Activated CD8-positive, alpha-beta T cell treated with anti-CD3 and anti-CD28 coated beads for 36 hours (primary cell): ENCODE results near the gene BASP1. TPM values are rescaled to one million over a fixed set of nuclear protein-coding genes. Genes with fewer than 3 reads are reported as not detected.

Source experiments
- ATAC-seq: fragments of 200-7000 bp; cut with Tn5 transposase; one replicate; pipeline ENCODE4 v1.10.0; 2021; ENCODE audit warnings: mild to moderate bottlenecking, moderate library complexity
- CTCF ChIA-PET: fragments of 350-600 bp; sonication (Branson Sonifier 250); formaldehyde crosslinking; loops from one replicate; lab custom pipeline; 2021; ENCODE audit warnings: antibody characterized with exemption; lab: Charles Lee
- POLR2A ChIA-PET: fragments of 350-600 bp; sonication (Branson Sonifier 250); formaldehyde crosslinking; loops from one replicate; lab custom pipeline; 2021; ENCODE audit warnings: antibody characterized with exemption; lab: Charles Lee
- DNase-seq: peaks from one replicate; pipeline ENCODE4 v3.0.0-alpha.2; 2020
- H3K27ac Mint-ChIP-seq: one replicate; pipeline ENCODE4 v1.8.0; 2021; ENCODE audit warnings: mild to moderate bottlenecking, mixed read lengths
- H3K27me3 Mint-ChIP-seq: one replicate; pipeline ENCODE4 v1.8.0; 2021; ENCODE audit warnings: mixed read lengths
- H3K36me3 Mint-ChIP-seq: one replicate; pipeline ENCODE4 v1.8.0; 2021; ENCODE audit warnings: low read depth, mixed read lengths
- H3K4me1 Mint-ChIP-seq: one replicate; pipeline ENCODE4 v1.8.0; 2021; ENCODE audit warnings: low read depth, mixed read lengths
- H3K4me3 Mint-ChIP-seq: one replicate; pipeline ENCODE4 v1.8.0; 2021; ENCODE audit warnings: mild to moderate bottlenecking, moderate library complexity, mixed read lengths
- H3K9me3 Mint-ChIP-seq: one replicate; pipeline ENCODE4 v1.8.0; 2021; ENCODE audit warnings: mixed read lengths
- intact Hi-C: fragments of 100-400 bp; cut with micrococcal nuclease; formaldehyde crosslinking; loops from one replicate; pipeline ENCODE4 v1.10.0; 2022
- total RNA-seq, 2 experiments: library from RNA; stranded (reverse); gene quantifications; one replicate each; pipeline ENCODE4 v1.2.3, GENCODE V29; 2021
- TF ChIP-seq, protein P1 (sequence below): fragments of 200-600 bp; IDR thresholded peaks from one replicate; pipeline ENCODE4 v1.8.0; 2022; ENCODE audit warnings: antibody characterized with exemption, mild to moderate bottlenecking

The BASP1 gene
- total RNA-seq, 2 experiments from 2014 or later: 0.18 to 0.47 TPM

DNA sequence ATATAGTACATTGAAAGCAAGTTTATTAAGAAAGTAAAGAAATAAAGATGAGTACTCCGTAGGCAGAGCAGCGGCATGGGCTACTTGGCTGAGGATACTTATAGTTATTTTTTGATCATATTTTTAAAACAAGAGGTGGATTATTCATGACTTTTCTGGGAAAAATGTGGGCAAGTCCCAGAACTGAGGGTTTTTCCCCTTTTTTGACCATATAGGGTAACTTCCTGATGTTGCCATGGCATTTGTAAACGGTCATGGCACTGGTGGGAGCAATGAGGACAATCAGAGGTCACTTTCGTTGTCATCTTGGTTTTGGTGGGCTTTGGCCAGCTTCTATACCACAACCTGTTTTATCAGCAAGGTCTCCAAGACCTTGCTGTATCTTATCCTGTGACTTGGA, 5.2 kb upstream of the BASP1 start:
- ChIA-PET POLR2A (no interaction called here), CTCF (no interaction called here)
- DNase-seq (no peak), ATAC-seq (no peak)
- intact Hi-C loops: no loop called here
- H3K9me3 Mint-ChIP-seq: no peaks in the 10 kb centered on the region
- no peak overlapping the region for H3K27ac Mint-ChIP-seq
- TF ChIP-seq, protein P1, sequence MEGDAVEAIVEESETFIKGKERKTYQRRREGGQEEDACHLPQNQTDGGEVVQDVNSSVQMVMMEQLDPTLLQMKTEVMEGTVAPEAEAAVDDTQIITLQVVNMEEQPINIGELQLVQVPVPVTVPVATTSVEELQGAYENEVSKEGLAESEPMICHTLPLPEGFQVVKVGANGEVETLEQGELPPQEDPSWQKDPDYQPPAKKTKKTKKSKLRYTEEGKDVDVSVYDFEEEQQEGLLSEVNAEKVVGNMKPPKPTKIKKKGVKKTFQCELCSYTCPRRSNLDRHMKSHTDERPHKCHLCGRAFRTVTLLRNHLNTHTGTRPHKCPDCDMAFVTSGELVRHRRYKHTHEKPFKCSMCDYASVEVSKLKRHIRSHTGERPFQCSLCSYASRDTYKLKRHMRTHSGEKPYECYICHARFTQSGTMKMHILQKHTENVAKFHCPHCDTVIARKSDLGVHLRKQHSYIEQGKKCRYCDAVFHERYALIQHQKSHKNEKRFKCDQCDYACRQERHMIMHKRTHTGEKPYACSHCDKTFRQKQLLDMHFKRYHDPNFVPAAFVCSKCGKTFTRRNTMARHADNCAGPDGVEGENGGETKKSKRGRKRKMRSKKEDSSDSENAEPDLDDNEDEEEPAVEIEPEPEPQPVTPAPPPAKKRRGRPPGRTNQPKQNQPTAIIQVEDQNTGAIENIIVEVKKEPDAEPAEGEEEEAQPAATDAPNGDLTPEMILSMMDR: no peak
- no peak overlapping the region for H3K4me3 Mint-ChIP-seq
- peaks cover 3% of the 10 kb centered on the region for H3K4me1 Mint-ChIP-seq
- H3K27me3 Mint-ChIP-seq: peaks cover 21% of the 10 kb centered on the region
- no peaks in the 10 kb centered on the region for H3K36me3 Mint-ChIP-seq

DNA sequence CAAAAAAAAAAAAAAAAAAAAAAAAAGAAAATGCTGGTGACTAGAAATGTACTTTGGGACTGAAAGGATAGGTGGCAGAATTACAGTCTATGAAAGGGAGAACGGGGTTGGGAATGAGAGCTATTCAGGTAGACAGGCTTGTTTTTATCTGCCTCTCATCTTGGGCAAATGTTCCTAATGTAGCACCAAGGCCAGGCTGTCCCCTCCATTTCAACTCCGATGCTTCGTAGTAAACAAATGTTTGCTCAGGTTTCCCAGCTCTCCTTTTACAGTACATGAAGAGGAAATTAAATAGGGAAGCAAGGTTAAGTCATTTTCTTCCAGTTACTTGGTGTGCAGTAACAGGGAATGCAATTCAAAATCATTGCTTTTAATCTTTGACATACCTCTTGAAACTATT, 4.4 kb upstream of the BASP1 start:
- Mint-ChIP-seq H3K27me3 (peaks cover 21% of the 10 kb centered on the region), H3K9me3 (no peaks in the 10 kb centered on the region), H3K36me3 (no peaks in the 10 kb centered on the region), H3K4me1 (peaks cover 3% of the 10 kb centered on the region), H3K4me3 (no peak overlapping the region), H3K27ac (no peak overlapping the region)
- POLR2A ChIA-PET: no interaction called here
- ATAC-seq (no peak), DNase-seq (no peak)
- CTCF ChIA-PET: no interaction called here
- TF ChIP-seq, protein P1: no peak
- intact Hi-C loops: no loop called here

DNA sequence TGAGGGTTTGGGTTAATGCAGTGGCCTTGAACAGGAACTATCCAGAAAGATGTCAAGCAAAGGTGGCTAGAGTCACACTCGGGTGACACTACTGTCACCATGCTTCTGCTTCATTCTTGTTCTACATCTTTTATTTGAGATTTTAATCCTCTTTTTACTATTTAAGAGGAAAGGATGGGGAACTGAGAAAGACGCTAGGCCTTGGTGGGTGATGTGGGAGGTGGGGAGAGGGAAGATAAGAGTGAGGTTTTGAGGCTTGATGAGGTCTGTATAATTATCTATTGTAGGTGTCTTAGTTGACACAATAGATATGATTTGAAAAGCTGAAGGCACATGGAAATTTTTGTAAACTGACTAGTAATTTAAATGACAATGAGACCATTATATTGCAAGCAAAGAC, 3.5 kb upstream of the BASP1 start:
- DNase-seq (no peak), ATAC-seq (no peak)
- Mint-ChIP-seq H3K36me3 (no peaks in the 10 kb centered on the region), H3K4me1 (peaks cover 7% of the 10 kb centered on the region), H3K9me3 (no peaks in the 10 kb centered on the region), H3K27me3 (peaks cover 26% of the 10 kb centered on the region), H3K4me3 (no peak overlapping the region), H3K27ac (no peak overlapping the region)
- ChIA-PET CTCF (interaction anchor here (1.5 to 3.5 kb wide), 2 partner anchors 10 to 24 kb away, joined by 5 to 14 read pairs; no protein-coding TSS in a partner anchor), POLR2A (no interaction called here)
- intact Hi-C loops: no loop called here
- TF ChIP-seq, protein P1: no peak

DNA sequence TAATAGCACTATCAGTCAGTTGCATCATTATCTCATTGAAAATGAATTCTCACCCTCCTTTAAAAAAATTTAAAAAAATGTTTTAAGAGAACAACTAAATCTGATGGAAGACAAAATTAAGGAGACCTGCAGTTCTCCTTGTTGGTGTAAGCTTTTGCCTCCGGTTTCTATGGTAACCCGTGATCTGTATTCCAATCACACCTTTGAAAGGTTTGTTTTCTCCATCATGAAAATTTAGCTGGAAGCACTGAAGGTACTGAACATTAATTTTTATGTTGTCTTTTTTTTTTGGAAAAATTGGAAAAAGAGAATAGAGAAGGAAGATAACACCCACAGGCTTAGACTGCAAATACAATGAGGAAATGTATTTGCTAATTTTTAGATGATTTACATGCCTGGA, 2.5 kb upstream of the BASP1 start:
- no peak for ATAC-seq
- intact Hi-C loops: loop anchor here (5.0 kb wide), 1 partner anchor 1097 kb away; no protein-coding TSS in a partner anchor

DNA sequence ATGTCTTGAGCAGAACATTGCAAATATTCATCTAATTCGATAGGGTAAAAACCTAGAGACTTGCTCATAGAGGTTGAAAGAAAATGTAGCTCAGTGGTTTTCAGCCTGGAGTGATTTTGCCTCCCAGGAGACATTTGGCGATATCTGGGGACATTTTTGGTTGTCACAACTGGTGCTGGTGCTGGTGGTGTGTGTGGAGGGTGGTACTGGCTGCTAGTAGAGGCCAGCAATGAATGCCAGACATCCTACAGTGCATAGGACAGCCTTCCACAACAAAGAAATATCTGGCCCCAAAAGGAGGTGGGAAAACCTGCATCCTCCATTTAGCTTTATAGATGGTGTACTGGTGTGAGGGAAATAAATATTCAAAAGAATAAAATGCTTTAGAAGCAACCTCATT, 2.1 kb upstream of the BASP1 start:
- H3K9me3 Mint-ChIP-seq: no peaks in the 10 kb centered on the region
- H3K36me3 Mint-ChIP-seq: peaks cover 2% of the 10 kb centered on the region
- peaks cover 39% of the 10 kb centered on the region for H3K27me3 Mint-ChIP-seq
- no peak overlapping the region for H3K4me3 Mint-ChIP-seq
- intact Hi-C loops: loop anchor here (5.0 kb wide), 1 partner anchor 1097 kb away; no protein-coding TSS in a partner anchor
- TF ChIP-seq, protein P1: no peak
- ChIA-PET POLR2A (no interaction called here), CTCF (interaction anchor here (0.8 to 3.5 kb wide), 10 partner anchors 8 to 1100 kb away, joined by 3 to 19 read pairs (median 5); no protein-coding TSS in a partner anchor)
- no peak for ATAC-seq
- H3K4me1 Mint-ChIP-seq: peaks cover 7% of the 10 kb centered on the region
- H3K27ac Mint-ChIP-seq: no peak overlapping the region
- no peak for DNase-seq

More for the DNA sequence above, 2.5 kb upstream of the BASP1 start:
- no peaks in the 10 kb centered on the region for H3K9me3 Mint-ChIP-seq
- TF ChIP-seq, protein P1: no peak
- H3K4me1 Mint-ChIP-seq: peaks cover 7% of the 10 kb centered on the region
- POLR2A ChIA-PET: no interaction called here
- DNase-seq: no peak
- H3K27ac Mint-ChIP-seq: no peak overlapping the region
- H3K4me3 Mint-ChIP-seq: no peak overlapping the region
- H3K27me3 Mint-ChIP-seq: peaks cover 36% of the 10 kb centered on the region
- H3K36me3 Mint-ChIP-seq: peaks cover 2% of the 10 kb centered on the region
- CTCF ChIA-PET: interaction anchor here (1.5 to 3.5 kb wide), 2 partner anchors 11 to 25 kb away, joined by 5 to 14 read pairs; no protein-coding TSS in a partner anchor
